GM12873 (cell line): ENCODE data around the gene CASQ2.

Experiments
- CTCF ChIP-seq: IDR thresholded peaks from 2 replicates; pipeline ENCODE4 v1.5.1; 2012; ENCODE audit warnings: low read depth, mild to moderate bottlenecking, moderate library complexity, low read length, control low read depth; ENCODE audit not compliant: insufficient read depth; ENCODE audit errors: missing control alignments

The CASQ2 gene

GRCh38 chr1:115718011-115718754, 50.3 kb downstream of the CASQ2 start:
- no peak for TF ChIP-seq CTCF

GRCh38 chr1:115717541-115717940, 51.0 kb downstream of the CASQ2 start:
- TF ChIP-seq CTCF, result peak; percentile 66

- no peak for TF ChIP-seq CTCF
Observed at GRCh38 chr1:115714572-115715141, 53.9 kb downstream of the CASQ2 start.

- no peak for TF ChIP-seq CTCF
Observed at GRCh38 chr1:115713906-115714305, 54.6 kb downstream of the CASQ2 start.

DNA sequence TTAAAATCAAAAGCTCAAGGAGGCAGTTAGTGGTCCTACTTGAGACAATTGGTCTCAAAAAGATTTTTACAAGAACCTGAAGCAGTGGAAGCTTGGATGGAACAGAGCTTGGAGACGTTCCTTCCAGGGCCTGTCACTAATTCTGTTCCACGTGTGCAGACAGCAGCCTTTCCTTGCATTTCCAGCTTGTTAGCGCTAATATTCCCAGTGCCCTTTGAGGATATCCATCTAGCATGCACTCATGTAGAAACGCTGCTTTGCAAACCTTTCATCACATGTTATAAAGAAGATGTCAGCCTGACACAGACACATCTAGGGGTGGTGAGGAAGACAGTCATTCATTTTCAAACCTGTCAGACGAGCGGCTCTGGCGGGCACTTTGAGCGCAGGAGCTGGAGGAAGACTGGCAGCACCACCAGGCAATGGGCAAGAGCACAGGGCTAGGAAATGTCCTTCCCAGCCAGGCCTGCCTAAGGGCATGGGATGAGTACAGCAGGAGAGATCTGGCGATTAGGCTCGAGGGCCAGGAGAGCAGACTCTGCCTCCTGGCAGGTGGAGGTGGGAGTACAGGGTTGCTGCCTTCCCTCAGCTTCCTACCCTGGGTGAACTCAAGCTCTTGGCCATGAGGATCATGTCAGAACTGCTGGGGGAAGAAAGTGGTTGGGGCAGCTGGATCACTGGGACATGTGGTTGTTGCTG, 55.5 kb downstream of the CASQ2 start:
- TF ChIP-seq CTCF, result no peak

DNA sequence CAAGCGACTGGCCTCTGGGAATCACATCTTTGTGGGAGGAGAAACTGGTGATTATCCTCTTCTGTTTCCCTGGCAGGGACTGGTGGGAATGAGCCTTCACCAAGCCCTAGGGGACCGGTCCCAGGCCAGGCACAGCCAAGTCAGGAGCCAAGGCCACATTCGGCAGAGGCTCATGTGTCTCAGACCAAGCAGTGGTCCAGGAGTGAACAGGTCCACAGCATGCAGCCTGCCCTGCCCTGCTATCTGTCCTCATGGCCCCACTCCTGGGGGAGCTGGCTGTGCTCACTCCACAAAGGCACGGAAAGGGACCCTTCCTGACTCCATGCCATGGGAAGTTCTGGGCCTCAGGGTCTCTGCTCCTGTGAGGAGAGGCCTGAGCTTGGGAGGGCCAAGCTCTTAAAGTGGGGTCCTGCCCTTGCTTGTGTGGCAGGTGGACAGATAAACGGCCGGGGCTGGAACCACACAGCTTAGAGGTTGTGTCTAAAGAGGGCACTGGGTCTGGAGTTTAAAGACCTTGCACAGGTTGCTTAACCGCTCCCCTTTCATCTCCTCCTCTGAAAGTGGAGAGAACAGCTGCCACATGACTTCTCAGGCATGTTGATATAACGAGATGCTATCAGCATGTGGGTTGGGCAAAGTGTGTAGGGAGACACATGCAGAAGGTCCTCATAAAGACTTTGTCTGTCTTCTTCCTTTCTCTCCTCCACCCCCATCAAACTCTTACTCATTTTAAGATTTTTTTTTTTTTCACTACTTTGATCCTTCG, 57.5 kb downstream of the CASQ2 start:
- TF ChIP-seq CTCF, result no peak
